Hepatocyte (in vitro differentiated cells): ENCODE data around the gene E2F3. TPM values are rescaled to one million over a fixed set of nuclear protein-coding genes. Genes with fewer than 3 reads are reported as not detected.

ENCODE experiments used
- DNase-seq: peaks from one replicate; pipeline ENCODE4 v3.0.0-alpha.2; 2016; ENCODE audit warnings: low spot score
- H2AFZ ChIP-seq: fragments of 200-600 bp; sonication (generic); 2 replicates; pipeline ENCODE4 v1.6.0; 2016; ENCODE audit warnings: antibody characterized with exemption, mild to moderate bottlenecking
- H3K27ac ChIP-seq: fragments of 200-600 bp; sonication (generic); 2 replicates; pipeline ENCODE4 v1.5.1; 2016; ENCODE audit warnings: mild to moderate bottlenecking
- H3K27me3 ChIP-seq: fragments of 200-600 bp; sonication (generic); 2 replicates; pipeline ENCODE4 v1.6.1; 2016
- H3K36me3 ChIP-seq: fragments of 200-600 bp; sonication (generic); replicated peaks from 2 replicates; pipeline ENCODE4 v1.5.1; 2016; ENCODE audit warnings: low read depth; ENCODE audit not compliant: insufficient read depth
- H3K4me1 ChIP-seq: fragments of 200-600 bp; sonication (generic); 2 replicates; pipeline ENCODE4 v1.5.1; 2016; ENCODE audit warnings: mild to moderate bottlenecking, moderate library complexity; ENCODE audit not compliant: insufficient read depth
- H3K4me2 ChIP-seq: fragments of 200-600 bp; sonication (generic); 2 replicates; pipeline ENCODE4 v1.6.0; 2016
- H3K4me3 ChIP-seq: fragments of 200-600 bp; sonication (generic); 2 replicates; pipeline ENCODE4 v1.5.1; 2016; ENCODE audit warnings: mild to moderate bottlenecking
- H3K79me2 ChIP-seq: fragments of 200-600 bp; sonication (generic); 2 replicates; pipeline ENCODE4 v1.6.0; 2017; ENCODE audit warnings: mild to moderate bottlenecking
- H3K9me2 ChIP-seq: fragments of 200-600 bp; sonication (generic); replicated peaks from 2 replicates; pipeline ENCODE4 v1.6.0; 2017; ENCODE audit warnings: mild to moderate bottlenecking; ENCODE audit not compliant: insufficient read depth
- H3K9me3 ChIP-seq: fragments of 200-600 bp; sonication (generic); 2 replicates; pipeline ENCODE4 v1.5.1; 2016; ENCODE audit warnings: low read depth, mild to moderate bottlenecking
- H4K20me1 ChIP-seq: fragments of 200-600 bp; sonication (generic); 2 replicates; pipeline ENCODE4 v1.6.0; 2016; ENCODE audit warnings: mild to moderate bottlenecking; ENCODE audit not compliant: insufficient read depth, poor library complexity, severe bottlenecking
- EZH2 ChIP-seq: fragments of 200-600 bp; sonication (generic); IDR thresholded peaks from 2 replicates; pipeline ENCODE4 v1.6.1; 2016; ENCODE audit warnings: antibody characterized with exemption, mild to moderate bottlenecking, borderline replicate concordance
- EZH2phosphoT487 ChIP-seq: fragments of 200-600 bp; sonication (generic); IDR thresholded peaks from one replicate; pipeline ENCODE4 v1.6.1; 2018; ENCODE audit warnings: antibody characterized with exemption, mild to moderate bottlenecking, low read depth, moderate library complexity; ENCODE audit not compliant: unreplicated experiment, severe bottlenecking
- WGBS: methylation state at CpG from one replicate; pipeline ENCODE4 v1.1.6; 2016; ENCODE audit warnings: low lambda C conversion rate; ENCODE audit errors: missing lambda C conversion rate; 5-methylcytosine and 5-hydroxymethylcytosine counted together
- polyA plus RNA-seq: library from polyadenylated mRNA; unstranded; fragments of >200 nt; fragmentation: Nextera tagmentation; extraction: Ambion mirVana; gene quantifications from 2 replicates; pipeline ENCODE4 v1.2.1, GENCODE V29; 2016
- total RNA-seq: library from RNA; depleted of rRNA; stranded (reverse); fragments of >200 nt; gene quantifications from 2 replicates; pipeline ENCODE4 v1.2.3, GENCODE V29; 2014
- TF ChIP-seq, protein P1 (sequence below): fragments of 200-600 bp; sonication (generic); IDR thresholded peaks from 2 replicates; pipeline ENCODE4 v1.5.1; 2016; ENCODE audit warnings: antibody characterized with exemption, mild to moderate bottlenecking; ENCODE audit not compliant: poor library complexity

E2F3 gene
- total and polyA plus RNA-seq, 2 experiments from 2014 or later: 8.4 to 13.3 TPM

DNA sequence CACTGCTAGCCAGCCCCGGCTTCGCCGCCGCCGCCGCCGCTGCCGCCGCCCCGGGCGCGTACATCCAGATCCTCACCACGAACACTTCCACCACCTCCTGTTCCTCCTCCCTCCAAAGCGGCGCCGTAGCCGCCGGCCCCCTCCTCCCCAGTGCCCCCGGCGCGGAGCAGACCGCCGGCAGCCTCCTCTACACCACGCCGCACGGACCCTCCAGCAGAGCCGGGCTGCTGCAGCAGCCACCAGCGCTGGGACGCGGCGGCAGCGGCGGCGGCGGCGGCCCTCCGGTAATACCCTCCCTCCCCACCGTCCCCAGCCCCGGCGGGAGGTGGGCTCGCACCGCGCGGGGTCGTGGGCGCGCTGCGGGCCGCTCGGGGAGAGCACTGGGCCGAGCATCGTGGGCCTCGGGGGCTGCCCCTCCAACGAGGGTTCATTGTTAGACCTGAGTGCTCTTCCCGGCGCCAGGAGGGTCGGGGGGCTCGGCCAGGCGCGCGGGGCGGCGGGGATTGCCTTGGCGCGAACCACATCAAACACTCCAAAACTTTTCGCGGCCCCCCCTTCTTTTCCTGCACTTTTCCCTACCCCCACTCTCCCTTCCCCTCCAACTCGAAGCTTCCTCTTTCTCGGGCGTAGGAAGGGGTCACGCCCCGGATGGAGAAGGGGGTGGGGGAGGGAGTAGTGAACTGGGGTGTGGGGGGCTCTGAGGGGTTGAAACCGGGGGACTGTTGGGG, 827 bp downstream of the E2F3 start:
- Histone ChIP-seq H3K79me2 (peaks cover 29% of the 10 kb centered on the region), H3K4me2 (peak overlapping the region; percentile 85), H3K9me3 (no peaks in the 10 kb centered on the region), H3K4me3 (peak overlapping the region; percentile 89), H4K20me1 (no peaks in the 10 kb centered on the region), H2AFZ (peak overlapping the region; percentile 58), H3K4me1 (no peaks in the 10 kb centered on the region), H3K9me2 (no peaks in the 10 kb centered on the region), H3K27me3 (no peaks in the 10 kb centered on the region), H3K27ac (peak overlapping the region; percentile 99), H3K36me3 (no peaks in the 10 kb centered on the region)
- peak; percentile 63 for DNase-seq
- WGBS: 1% methylated on average over 44 of the region's 73 CpGs
- TF ChIP-seq EZH2 (no peak), EZH2phosphoT487 (no peak)
- TF ChIP-seq, protein P1, sequence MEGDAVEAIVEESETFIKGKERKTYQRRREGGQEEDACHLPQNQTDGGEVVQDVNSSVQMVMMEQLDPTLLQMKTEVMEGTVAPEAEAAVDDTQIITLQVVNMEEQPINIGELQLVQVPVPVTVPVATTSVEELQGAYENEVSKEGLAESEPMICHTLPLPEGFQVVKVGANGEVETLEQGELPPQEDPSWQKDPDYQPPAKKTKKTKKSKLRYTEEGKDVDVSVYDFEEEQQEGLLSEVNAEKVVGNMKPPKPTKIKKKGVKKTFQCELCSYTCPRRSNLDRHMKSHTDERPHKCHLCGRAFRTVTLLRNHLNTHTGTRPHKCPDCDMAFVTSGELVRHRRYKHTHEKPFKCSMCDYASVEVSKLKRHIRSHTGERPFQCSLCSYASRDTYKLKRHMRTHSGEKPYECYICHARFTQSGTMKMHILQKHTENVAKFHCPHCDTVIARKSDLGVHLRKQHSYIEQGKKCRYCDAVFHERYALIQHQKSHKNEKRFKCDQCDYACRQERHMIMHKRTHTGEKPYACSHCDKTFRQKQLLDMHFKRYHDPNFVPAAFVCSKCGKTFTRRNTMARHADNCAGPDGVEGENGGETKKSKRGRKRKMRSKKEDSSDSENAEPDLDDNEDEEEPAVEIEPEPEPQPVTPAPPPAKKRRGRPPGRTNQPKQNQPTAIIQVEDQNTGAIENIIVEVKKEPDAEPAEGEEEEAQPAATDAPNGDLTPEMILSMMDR: no peak

DNA sequence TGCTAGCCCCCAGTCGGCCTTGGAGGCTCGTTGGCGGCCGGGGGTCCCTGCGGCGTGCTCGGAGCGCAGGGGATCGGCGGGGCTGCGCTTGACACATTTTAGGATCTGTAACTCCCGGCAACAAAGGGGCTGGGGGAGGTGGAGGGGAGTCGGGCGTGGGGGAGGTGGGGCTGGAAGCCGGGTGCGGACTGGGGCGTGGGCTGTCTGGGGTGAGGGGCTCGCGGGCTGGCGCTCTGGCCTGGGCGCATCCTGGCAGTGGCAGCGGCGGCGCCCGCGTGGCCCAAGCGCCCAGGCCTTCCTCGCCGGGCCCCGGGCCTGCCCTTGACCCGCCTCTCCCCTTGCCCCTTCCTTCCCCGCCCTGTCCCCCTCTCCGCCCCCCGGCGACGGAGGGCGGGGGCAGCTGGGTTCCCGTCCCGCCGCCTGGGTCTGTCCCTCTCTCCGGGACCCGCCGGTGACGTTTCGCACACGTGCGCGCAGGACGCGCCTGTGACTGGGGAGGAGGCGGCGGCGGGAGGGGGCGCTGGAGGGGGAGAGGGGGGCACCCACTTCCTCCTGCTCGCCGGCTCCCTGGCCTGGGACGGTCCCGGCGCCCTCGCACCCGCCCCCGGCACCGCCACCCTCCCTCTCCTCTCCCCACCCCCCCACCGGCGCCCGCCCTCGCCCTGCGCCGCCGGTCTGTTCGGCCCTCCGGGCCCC, 1.5 kb downstream of the E2F3 start:
- WGBS: no CpG with 5 or more reads among the region's 72 CpGs
- H3K4me2 ChIP-seq: peak overlapping the region; percentile 85
- H3K36me3 ChIP-seq: no peaks in the 10 kb centered on the region
- H3K27ac ChIP-seq: peak overlapping the region; percentile 99
- TF ChIP-seq, protein P1: no peak
- TF ChIP-seq EZH2: no peak
- no peak for TF ChIP-seq EZH2phosphoT487
- no peaks in the 10 kb centered on the region for H3K4me1 ChIP-seq
- peak overlapping the region; percentile 89 for H3K4me3 ChIP-seq
- peak overlapping the region; percentile 58 for H2AFZ ChIP-seq
- DNase-seq: peak; percentile 93
- no peaks in the 10 kb centered on the region for H4K20me1 ChIP-seq
- H3K9me3 ChIP-seq: no peaks in the 10 kb centered on the region
- no peaks in the 10 kb centered on the region for H3K27me3 ChIP-seq
- H3K9me2 ChIP-seq: no peaks in the 10 kb centered on the region
- peaks cover 36% of the 10 kb centered on the region for H3K79me2 ChIP-seq

DNA sequence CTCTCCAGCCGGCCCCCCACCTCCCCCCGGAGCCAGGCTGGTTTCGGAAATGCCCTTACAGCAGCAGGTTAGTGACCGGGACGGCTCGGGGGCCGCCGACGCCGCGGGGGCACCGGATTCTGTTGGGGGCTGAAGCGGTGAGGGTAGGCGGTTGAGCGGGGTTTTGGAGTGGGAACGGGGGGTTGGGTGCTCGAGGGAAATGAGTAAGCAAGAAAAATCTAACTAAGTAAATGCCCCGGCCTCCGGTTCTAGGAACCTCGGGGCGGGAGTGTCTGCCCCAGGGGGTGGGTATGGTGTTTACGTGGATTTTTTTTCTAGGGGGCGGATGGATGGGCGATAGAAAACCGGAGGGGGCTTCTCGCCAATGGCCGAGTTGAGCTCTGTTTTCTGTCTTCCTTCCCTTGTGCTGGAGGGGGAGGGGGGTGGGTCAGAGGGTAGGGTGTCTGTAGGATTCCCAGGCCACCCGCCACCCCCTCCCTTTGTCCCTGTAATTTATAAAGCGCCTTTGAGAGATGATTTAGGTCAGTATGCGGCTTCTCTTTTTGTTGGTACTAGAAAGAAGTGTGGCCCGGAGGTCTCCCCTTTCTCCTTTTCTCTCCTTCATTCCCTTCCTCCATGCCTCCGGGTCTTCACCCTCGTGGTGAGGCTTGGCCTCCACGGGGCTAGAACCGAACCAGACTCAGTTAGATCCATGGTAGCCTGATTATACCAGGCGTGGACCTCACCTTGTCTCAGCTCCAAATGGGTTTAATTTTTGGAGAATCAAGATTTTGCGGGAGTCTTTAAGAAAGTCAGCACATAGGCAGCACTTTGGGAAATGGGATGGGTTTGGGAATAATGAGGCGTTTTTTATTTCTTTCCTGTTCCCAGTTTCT, 2.3 kb downstream of the E2F3 start:
- Histone ChIP-seq H3K36me3 (no peaks in the 10 kb centered on the region), H3K4me2 (peak overlapping the region; percentile 85), H2AFZ (peak overlapping the region; percentile 58), H3K4me3 (peak overlapping the region; percentile 89), H3K27ac (peak overlapping the region; percentile 99), H3K9me2 (no peaks in the 10 kb centered on the region), H3K27me3 (no peaks in the 10 kb centered on the region), H3K9me3 (no peaks in the 10 kb centered on the region), H3K79me2 (peaks cover 44% of the 10 kb centered on the region), H3K4me1 (no peaks in the 10 kb centered on the region), H4K20me1 (peaks cover 2% of the 10 kb centered on the region)
- TF ChIP-seq, protein P1: no peak
- TF ChIP-seq EZH2phosphoT487 (no peak), EZH2 (no peak)
- DNase-seq: peak; percentile 61
- WGBS: under 1% methylated on average over 23 of the region's 38 CpGs
